HL-60/S4 (cell line): ENCODE results near the gene CAPN14.

Experiments
- in situ Hi-C: fragments of 300-500 bp; cut with MboI; formaldehyde crosslinking; loops from 2 replicates; pipeline ENCODE4 v1.14.3; 2022; ENCODE audit warnings: low sequenced_read_pairs

The CAPN14 gene

DNA sequence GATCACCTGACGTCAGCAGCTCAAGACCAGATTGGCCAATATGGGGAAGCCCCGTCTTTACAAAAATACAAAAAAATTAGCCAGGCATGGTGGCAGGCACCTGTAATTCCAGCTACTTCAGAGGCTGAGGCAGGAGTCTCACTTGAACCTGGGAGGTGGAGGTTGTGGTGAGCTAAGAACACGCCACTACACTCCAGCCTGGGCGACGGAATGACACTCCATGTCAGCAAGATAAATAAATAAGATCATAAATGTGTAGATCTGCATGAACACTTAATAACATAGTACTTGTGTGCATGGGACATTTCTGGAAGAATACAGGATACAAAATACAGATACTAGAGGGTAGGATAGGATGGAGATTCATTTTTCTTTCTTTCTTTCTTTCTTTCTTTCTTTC, 25.7 kb upstream of the CAPN14 start:
- in situ Hi-C loops, result no loop called here

- in situ Hi-C loops, result no loop called here
These were observed 24.4 kb upstream of the CAPN14 start for GRCh38 chr2:31241625-31242270.

DNA sequence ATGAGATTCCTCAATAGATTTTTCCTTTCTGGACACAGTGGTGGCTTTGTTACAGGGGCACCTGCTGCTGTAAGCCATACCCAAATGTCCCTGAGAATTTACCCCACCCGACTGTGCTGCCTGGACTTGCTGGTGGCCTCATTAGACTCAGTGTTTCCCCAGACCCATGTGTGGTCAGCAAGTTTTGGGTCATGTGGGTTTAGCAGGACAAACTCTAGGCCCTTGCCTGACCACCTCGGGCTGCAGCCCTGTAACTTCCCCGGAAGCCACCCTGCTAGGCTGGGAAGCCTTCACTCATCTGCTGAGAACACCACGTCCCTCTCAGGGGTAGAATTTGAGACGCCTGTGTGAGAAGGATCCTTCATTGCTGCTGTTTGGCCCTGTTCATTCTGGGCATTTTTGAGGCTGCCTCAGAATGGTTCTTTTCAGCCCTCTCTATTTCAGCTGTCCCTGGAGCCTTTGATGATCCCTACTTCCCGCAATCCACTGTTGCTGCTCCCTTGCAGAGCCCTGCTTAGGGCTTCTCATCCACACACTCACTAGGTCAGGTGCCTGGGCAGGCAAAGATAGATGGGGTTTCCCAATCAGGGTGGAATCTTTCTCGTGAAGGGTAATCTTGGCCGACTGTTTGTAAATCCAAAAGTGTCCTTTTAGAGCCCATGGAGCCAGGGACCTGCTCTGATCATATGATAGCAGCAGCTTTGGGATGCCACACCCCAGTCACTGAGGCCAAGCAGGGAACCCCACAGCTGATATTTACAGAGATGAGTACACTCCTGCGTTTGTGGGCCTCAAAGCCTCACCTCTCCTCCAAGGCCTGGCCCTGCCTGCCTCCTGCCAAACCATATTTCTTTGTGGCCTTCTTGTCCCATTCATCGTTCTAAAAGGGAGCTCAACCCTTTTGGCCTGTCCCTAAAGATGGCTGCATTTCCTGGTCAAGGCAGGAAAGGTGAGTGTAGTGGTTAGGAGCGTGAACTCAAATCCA, 23.4 kb upstream of the CAPN14 start:
- in situ Hi-C loops, result no loop called here

GRCh38 chr2:31239593-31240177, 22.4 kb upstream of the CAPN14 start:
- in situ Hi-C loops, result no loop called here

GRCh38 chr2:31238906-31239592, 21.7 kb upstream of the CAPN14 start:
- in situ Hi-C loops, result no loop called here

DNA sequence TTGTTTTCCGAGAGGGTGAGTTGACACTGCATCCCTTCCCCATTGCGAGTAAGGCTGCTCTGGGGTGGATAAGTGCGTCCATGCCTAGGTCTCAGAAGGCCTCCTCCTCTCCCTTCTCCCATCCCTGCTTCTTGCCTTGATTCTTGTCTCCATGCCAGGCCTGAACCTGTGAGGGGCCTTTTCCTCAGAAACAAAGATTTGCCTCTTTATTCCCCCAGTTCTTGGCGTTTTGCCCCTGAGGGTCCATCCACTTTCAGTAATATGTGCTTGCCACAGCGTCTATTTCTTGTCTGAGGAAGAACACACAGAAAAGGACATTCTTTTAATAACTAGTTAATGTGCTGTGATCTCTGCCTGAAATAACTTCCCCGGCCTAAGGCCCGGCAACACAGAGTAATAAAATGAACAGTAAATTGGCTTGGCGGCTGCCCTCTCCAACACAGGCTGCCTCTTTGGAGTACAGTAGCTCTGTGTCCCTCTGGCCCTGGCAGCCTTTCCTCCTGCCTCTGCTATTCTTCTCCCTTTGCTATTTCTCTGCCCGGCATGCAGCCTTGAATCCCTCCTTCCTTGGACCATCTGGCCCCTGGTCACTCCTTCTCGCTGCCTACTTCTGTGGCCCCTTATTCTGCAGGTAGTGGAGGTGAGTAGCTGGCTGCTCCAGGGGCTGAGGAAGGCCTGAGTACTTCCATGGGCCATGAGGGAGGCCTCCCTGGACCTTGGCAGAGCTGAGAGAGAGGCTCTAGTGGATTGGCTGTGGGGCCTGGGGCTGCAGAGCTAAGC, 21.0 kb upstream of the CAPN14 start:
- in situ Hi-C loops, result no loop called here

- in situ Hi-C loops, result no loop called here
These were observed 20.2 kb upstream of the CAPN14 start for GRCh38 chr2:31237348-31238017.

DNA sequence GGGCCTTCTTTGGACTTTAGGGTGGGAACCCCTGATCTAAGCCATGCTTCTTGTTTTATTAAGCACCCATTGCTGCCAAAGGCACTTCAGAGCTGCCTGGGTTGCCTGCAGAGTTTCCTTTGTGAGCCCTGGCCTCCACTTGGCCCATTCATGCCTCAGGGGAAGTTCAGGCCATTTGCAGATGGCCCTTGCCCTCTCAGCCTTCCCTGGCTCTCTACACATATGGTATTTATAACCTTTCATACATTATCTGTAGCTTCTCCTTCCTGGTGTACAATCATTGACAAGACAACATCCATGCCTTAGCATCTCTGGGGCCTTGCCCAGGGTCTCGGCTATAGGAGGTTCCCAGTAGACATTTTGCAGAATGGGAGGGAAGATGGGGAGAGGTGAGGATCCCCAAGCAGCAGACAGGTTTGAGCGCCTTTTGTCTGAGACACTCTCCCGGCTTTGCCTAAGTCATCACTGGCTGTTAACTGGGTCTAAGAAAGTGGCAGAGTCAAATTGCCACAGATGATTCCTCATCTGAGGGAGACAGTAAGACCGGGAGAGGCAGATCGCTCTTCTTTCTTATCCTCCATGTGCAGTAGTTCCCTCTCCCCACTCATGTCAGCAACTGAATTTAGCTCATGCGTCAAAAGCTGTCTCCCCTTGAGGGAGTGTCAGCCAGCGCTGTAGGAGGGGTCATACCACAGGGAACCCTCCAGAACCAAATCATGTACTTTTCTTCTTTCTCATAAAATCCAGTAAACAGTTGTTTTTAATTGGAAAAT, 19.3 kb upstream of the CAPN14 start:
- in situ Hi-C loops, result no loop called here

GRCh38 chr2:31235504-31235902, 18.2 kb upstream of the CAPN14 start:
- in situ Hi-C loops, result no loop called here

GRCh38 chr2:31234683-31235503, 17.6 kb upstream of the CAPN14 start:
- in situ Hi-C loops, result no loop called here

DNA sequence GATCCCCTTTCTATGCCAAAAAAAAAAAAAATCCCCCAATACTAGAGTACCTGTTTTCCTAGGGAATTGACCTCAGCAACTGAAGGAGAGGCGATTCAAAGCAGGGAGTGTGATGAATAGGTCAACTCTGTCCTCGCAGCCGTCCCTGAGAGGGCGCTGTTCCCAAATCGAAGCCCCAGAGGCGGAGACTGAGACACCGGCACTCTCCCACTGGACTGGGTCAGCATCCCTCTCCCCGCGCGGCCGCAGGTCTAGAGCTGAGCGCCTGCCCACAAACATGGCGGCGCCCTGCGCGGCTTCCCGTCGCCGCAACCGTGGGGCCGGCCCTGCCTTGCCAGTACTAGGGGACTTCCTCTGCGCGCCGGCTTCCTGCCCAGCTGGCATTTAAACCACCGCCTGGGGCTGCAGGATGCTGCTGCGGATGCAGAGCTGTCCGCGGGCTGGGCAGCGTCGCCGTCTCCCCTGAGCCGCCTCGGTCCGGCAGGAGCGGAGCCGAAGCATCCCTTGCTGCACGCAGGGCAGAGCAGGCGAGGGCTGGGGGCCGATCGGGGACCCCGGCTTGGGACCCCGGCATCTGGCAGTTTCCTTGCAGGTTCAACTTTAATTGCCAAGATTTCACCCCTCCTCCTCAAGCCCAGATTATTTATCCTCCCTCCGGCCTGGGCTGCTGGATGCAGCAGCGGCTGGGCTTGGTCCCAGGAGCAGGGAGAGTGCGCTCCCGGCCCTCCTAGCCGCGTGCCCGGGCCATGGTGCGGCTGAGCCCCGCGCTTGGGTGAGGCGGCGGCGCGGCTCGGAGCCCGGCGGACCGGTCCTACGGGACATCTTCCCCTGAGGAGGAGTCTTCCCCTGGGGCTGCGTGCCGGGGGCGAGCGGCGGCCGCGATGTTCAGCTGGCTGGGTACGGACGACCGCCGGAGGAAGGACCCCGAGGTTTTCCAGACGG, 16.7 kb upstream of the CAPN14 start, which contains the start of gene EHD3:
Gene EHD3, plus strand, starts transcription at position 412 of the 942 bp plus-strand sequence. Its CDS starts 470 bp downstream, at position 882.
- in situ Hi-C loops, result no loop called here

- in situ Hi-C loops, result no loop called here
These were observed 15.9 kb upstream of the CAPN14 start for GRCh38 chr2:31233231-31233630.

- in situ Hi-C loops, result no loop called here
These were observed 15.3 kb upstream of the CAPN14 start for GRCh38 chr2:31232586-31232985.

DNA sequence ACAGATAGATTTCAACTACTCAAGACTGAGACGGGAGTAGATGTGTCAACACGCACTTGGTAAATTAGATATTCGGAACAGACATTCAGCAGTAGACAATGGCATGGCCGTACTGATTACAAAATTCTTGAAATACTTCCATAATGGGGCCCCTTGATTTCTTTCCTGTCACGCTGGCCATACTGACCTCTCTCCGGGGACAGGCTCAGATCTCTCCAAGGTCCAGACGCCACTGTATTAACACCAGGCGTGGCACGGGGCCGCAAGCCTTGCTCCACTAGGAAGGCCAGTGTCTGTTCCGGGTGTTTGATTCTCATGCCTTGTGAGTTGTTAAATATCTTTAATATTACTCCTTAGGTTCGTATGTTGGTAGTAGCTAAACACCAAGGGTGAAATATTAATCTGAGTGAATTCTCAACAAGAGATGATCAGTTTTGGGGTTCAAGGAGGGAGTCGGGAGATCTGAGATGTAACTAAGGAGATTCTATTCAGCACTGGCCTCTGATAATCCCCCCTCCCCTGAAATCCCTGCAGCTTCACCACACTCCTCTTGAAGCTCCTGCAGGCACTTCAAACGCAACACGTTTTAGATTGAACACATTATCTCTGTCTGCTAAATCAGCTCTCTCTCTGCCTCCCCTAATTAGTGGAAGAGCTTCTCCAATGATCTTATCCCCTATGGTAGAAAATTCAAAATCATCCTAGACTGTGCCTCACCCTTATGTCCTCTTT, 14.4 kb upstream of the CAPN14 start:
- in situ Hi-C loops, result no loop called here

DNA sequence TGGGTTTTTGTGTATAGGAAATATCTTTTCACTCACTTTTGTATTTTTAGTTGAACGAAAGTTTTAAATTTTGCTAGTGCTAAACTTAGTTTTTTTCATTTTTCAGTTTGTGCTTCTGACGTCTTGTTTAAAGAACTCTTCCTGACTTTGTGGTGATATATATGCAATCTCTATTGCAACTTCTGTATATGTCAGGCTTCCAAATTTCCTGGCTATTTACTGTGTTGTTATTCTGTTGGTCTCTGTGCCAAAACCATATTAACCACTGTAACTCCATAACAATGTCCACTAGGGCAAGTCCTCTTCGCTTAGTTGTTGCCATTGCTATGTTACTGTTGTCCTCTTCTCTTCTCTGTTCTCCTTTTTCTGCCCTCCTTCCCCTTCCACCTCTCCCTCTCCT, 13.4 kb upstream of the CAPN14 start:
- in situ Hi-C loops, result no loop called here

DNA sequence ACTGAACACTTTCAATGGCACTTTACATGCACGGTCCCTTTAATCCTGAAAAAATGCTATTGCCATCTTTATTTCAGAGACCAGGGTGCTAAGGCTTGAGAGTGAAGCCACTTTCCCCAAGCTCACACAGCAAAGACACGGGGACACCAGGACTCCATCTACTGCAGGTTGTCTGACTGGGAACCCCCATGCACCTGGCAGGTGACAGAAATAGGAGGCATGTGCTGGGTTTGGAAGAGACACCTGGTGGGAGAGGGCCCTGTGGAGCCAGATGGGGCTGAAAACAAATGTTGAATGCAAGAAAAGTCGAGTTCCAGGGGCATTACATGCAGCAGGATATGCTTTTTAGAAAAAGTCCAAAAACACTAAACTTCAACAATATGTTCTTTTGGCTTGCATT, 11.4 kb upstream of the CAPN14 start:
- in situ Hi-C loops, result no loop called here
